Stimulated activated CD8-positive, alpha-beta memory T cell treated with anti-CD3 and anti-CD28 coated beads, Interleukin-2, amount 100 ng/mL, for 48 hours (primary cell): ENCODE results near the gene IL17B.

Source experiments
- DNase-seq, 2 donors: peaks; one replicate each; pipeline ENCODE4 v3.0.0-alpha.2; 2020; ENCODE audit warnings: low read depth in 2 of 2

IL17B gene

DNA sequence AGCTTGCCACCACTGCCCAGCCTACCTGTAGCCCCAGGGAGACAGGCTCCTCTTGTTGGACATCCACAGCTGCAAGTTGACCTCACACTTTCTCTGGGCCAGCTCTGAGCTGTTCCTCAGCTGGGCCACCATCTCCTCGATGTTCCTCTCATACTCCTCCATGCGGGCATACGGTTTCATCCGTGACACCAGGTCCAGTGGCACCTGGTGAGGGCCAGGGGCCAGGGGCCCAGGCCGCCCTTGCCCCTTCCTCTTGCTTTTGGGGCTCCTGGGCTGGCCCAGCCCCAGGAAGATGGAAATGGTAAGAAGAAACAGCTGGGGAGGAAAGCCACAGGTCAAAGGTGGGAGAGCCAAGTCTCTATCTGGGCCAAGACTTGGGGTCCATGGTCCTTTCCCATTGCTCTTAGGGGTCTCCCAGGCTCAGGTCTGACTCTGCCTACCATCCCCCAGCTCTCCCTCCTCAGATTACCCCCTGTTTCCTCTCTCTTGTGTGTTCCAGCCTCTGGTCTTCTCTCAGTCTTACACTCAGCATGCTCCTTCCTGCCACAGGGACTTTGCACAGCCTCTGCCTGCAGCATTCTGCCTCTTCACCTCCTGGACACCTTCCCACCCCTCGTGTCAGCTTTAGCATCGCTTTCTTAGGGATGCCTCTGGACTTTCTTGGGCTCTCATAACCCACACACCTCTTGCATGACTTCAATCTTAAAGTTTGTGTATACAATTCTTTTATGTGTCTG is 2.2 kb downstream of the IL17B start:
- no peak for DNase-seq

DNA sequence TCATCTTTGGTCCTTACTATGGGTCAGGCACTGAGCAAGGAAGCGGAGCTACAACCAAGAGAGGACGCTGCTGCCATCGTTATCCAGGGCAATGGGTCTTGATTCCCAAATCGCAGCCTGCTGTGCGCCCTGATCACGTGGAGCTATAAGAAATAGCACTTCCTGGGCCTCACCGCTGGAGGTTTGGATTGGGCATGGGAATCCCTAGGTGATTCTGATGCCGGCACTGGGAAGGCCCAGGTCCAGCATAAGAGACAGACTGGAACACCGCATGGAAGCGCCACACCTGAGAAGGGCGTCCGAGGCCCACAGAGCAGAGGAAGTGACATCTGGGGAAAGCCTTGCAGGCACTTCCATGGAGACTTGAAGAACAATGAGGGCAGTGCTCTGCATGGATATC is 3.0 kb downstream of the IL17B start:
- no peak for DNase-seq

DNA sequence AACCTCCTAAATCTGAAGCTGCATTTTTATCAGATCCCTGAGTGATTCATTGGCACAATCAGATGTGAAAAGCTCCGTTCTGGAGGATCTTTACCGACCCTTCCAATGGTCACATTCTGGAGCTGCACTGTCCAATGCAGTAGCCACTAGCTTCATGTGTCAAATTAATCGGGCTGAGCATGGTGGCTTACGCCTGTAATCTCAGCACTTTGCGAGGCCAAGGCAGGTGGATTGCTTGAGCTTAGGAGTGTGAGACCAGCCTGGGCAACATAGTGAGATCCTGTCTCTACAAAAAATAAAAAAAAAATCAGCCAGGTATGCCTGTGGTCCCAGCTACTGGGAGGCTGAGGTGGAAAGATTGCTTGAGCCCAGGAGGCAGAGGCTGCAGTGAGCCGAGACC is 3.7 kb downstream of the IL17B start:
- DNase-seq, result no peak

DNA sequence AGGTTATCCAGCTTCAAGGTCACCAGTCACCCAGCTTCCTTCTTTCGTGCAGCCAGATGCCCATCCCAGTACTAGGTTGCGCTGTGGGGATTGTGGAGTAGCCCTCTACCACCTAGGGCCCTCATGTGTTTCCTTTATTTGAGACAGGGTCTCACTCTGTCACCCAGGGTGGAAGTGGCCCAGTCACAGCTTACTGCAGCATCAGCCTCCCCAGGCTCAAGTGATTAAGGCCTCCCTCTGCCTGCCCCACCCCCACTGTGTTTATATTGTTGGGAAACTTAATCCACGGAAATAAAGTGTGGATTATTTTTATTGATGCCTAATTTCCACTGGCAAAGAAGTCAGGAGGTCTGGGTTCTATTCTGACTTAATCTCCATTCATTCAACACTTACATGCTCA is 4.3 kb downstream of the IL17B start:
- DNase-seq, result no peak

DNA sequence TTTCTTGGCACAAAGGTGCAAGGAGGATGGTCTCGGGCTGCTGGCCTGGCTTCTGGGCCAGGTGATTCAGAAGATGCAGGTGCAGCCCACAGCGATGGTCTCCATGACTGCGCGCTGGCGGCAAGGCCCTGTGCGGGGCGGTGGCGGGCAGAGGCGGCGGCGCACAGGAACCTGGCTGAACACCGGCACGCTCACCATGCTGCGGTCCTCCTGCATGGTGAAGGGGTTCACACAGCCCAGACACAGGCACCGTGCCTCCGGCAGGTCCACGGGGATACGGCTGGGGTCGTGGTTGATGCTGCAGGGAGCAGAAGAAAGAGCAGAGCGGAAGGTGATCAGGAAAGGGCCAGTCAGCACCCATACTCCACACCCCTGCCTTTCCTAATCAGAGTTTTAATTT is 4.8 kb downstream of the IL17B start:
- DNase-seq, result no peak

DNA sequence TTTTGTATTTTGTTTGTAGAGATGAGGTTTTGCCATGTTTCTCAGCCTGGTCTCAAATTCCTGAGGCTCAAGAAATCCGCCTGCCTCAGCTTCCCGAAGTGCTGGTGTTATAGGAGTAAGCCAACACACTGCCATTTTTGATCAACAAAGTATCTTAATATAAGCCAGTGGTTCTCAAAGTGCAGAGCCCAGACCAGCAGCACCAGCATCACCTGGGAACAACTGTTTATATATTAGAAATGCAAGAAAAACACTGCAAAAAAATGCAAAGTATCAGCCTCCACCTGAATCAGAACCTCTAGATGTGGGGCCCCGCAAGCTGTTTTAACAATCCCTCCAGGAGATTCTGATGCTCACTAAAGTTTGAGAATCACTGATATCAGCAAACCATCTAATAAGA is 6.2 kb downstream of the IL17B start:
- DNase-seq, result no peak

DNA sequence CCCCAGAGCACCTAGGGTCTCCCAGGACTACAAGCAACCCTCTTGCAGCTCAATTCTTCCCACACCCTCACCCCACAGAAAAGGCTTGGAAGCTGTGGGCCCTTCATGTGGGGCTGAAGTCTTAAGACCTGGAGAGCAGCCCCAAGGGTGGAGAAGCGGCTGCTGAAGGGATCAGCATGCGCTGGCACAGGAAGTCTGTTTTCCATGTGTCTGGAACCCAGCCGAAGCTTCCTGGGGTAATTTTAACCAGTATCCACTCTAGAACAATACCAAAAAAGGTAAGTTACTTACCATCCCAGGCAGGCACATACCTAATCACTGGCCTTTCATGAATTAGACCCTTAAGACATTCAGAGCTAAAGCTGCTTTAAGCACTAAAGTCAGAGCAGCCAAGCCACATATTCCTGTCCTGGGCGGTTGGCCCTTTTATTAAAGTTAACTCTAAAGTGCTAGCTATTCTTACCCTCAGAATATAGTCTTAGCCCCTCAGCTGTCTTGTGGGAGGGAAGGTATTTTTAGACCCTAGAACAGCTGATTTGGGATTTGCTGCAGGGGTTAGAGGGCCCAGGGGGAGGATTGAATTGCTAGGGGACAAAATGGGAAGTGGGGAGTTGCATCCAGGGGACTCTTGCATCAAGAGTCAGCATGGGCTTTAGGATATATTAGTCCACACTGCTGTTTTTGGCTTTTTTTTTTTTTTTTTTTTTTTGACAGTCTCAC is 6.9 kb downstream of the IL17B start:
- DNase-seq, result no peak

DNA sequence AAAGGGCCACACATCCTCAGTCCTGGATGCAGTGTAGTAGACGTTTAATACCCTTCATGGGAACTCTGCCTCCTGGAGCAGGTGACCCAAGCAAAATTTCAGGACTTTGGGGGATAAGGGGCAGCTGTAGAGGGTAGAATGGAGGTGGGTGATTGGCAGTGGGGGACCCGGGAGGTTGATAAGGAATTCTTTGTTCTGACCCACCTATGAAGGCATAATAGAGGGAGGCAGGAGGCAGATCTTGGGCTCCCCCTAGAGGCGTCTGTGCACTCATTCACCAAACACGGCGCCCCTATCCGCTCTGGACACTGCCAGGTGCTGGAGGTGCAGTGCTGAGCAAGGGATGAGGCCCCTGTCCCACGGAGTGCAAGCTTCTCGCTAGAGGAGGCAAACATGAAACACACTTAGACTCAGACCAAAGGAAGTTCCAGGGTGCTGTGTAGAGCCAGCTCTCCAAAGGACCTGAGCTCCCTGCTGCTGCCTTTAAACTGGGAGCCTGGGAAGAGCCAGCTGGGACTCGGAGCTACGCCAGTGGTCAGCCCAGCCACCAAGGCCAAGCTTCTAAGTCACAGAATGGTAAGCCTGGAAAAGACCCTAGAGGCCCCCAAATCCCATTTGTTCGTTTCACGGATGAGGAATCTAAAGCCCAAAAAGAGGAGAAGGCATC is 7.7 kb downstream of the IL17B start:
- peak; percentile 39 to 45 for DNase-seq

DNA sequence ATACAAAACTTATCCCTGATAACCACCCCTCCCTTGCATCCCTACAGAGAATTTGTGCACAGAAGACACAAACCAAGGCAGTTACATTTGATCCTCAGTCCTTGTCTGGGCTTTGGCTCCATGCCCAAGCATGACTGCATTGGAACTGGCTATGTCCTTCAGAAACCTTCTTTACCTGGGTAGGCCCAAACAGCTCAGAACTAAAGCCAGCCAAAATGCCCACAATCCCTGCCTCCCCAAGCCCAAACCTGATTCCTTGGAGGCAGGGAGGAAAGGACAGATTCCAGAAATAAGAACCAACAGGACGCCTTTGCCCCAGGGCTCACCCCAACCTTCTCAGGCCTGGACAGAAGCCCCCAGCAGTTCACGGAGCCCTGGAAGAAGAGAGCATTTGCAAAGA is 8.2 kb downstream of the IL17B start:
- no peak for DNase-seq

DNA sequence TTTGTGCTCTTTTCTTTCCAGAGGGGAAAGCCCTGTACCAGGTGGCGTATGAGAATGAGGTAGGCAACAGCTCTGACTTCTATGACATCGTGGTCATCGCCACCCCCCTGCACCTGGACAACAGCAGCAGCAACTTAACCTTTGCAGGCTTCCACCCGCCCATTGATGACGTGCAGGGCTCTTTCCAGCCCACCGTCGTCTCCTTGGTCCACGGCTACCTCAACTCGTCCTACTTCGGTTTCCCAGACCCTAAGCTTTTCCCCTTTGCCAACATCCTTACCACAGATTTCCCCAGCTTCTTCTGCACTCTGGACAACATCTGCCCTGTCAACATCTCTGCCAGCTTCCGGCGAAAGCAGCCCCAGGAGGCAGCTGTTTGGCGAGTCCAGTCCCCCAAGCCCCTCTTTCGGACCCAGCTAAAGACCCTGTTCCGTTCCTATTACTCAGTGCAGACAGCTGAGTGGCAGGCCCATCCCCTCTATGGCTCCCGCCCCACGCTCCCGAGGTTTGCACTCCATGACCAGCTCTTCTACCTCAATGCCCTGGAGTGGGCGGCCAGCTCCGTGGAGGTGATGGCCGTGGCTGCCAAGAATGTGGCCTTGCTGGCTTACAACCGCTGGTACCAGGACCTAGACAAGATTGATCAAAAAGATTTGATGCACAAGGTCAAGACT is 11.0 kb downstream of the IL17B start:
- no peak for DNase-seq

DNA sequence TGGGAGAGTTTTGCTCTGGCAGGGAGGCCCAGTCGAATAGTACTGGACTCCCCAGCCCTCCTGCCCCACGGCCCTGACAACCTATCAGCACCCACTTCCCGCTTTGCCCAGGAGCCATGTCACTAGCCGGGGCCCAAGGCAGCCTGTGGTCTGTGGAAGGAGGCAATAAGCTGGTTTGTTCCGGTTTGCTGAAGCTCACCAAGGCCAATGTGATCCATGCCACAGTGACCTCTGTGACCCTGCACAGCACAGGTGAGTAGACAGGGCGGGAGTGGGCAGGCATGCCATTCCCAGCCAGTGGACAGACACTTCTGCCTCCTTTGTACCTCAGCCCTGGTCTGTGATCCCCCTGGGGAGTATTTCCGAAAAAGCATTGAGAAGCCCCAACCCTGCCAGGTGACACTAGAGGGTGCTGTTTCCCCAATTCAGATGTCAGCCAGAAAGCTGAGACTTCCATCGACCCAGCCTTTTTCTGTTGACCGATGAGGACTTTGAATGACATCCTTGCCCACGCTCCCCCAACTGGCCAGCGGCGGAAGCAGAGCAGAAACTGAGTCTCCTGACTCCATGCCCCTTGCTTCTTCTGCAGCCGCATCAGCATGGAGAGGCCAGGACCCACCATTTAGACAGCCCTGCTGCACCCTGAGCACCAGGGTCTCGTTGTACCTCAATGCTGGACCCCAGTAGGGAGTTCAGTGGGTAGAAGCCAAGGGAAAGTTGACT is 11.7 kb downstream of the IL17B start:
- DNase-seq, result peak; percentile 22 to 33

DNA sequence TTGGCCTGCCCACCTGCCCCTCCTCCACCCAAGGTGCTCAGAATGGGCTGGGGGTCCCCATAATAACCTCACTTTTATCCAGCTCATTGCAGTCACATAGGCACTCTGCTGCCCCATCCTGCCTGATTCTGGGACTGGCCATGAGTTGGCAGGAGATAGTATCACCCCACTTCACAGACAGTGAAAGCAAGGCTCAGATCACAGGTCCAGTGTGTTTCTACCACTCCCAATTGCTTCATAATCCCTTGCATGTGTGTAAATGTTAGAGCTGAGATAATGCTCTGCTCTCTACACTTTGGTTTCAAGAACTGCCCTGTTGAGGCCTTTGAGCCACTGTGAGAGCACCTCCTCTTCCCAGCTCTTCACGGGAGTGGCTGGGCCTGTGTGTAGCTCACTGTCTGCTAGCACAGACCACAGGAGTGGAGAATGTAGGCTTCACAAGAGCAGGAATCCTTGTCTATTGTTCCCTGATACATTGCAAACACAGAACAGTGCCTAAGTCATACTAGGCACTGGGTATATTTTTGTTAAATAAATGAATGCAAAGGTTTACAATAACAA is 12.8 kb downstream of the IL17B start:
- no peak for DNase-seq

DNA sequence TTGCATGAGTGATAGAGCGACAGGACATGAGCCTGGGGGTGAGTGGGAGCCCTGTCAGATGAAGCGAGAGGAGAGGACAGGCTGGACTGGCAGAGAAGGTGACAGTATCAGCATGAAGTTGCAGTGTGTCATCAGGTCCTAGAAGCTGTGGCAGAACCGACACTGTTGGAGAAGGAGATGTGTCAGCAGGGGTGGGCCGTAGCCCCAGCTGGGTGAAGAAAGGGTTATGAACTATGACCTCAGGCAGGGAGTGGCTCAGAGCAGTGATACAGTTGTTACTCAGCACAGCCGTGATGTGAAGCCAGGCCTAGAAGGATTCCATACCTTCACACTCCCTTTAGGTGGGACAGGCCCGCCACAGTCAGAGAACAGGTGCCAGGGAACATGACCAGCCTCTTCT is 13.7 kb downstream of the IL17B start:
- DNase-seq, result no peak

DNA sequence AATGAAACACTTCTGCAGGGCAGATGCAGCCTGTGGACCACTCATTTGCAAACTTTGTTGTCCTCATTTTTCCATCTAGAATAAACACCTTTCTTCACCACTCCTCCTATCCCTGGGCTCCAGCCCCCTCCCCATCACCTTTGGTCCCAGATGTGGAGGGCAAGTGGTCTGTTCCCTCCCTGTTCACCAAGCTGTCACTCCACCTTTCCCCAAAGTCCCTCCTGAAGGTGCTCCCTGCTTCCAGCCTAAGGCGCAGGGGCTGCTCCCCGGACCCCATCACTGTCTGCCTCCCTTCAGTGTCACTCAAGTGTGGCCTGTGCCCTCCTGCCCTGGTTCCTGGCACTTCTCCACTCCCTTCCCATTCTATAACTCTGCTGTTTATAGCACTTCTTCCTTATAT is 14.4 kb downstream of the IL17B start:
- no peak for DNase-seq

DNA sequence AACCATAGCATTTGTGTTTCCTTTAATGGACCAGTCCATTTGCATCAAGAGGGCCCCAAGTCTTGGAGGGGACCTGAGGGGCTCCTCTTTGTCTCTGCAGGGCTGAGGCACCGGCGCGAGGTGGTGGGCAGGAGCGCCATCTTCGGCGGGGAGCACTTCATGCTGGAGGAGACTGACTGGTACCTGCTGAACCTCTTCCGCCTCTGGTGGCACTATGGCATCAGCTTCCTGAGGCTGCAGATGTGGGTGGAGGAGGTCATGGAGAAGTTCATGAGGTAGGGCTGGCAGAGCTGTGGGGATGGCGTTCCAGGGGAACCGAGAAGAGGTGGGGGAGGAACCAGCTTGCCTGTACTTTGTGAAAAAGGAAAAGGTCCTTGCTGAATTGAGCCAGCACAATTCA is 15.2 kb downstream of the IL17B start:
- no peak for DNase-seq

DNA sequence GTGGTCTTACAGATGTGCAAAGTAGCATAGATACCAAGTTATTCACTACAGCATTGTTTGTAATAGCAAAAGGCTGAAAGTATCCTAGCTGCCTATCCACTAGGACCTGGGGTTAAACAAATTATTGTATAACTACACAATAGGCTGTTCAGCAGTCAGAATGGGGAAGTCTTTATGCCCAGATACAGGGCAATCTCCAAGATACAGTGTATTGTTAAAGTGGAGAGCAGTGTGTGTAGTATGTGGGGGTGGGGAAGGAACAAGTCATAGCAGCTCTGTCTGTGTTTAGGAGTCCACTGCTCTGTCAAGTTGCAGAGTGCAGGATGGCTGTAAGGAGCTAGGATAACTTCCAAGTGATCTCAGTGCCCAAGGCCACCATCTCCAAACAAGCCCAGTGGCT is 15.7 kb downstream of the IL17B start:
- DNase-seq, result no peak

DNA sequence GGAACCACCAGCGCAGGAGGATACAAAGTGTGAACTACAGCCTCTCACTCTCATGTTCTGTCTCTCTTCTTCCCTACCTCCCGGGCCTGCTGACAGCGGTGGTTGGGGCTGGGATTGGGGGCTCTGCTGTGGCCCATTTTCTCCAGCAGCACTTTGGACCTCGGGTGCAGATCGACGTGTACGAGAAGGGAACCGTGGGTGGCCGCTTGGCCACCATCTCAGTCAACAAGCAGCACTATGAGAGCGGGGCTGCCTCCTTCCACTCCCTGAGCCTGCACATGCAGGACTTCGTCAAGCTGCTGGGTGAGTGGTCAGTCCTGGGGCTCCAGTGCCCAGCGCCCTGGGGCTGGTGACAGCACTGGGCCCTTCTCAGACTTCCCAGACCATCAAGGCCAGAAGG is 16.6 kb downstream of the IL17B start:
- DNase-seq, result no peak

DNA sequence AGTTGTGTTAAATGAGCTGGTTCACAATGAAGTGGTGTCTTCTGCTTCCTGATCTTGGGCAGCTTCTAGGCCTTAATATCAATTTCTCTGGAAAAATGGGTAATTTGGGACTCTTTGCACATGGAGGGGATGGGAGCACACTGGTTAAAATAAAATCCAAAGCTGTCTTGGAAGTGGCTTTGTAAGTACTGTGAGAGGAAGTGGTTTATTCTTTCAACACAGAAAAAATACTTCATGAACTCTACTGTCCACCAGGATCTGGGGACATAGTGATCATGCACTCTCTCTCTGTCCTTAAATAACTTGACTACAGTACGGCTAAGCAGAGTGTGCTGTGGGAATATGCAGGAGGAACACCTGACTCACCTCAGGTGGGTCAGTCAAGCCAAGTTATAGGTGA is 18.8 kb downstream of the IL17B start:
- no peak for DNase-seq

DNA sequence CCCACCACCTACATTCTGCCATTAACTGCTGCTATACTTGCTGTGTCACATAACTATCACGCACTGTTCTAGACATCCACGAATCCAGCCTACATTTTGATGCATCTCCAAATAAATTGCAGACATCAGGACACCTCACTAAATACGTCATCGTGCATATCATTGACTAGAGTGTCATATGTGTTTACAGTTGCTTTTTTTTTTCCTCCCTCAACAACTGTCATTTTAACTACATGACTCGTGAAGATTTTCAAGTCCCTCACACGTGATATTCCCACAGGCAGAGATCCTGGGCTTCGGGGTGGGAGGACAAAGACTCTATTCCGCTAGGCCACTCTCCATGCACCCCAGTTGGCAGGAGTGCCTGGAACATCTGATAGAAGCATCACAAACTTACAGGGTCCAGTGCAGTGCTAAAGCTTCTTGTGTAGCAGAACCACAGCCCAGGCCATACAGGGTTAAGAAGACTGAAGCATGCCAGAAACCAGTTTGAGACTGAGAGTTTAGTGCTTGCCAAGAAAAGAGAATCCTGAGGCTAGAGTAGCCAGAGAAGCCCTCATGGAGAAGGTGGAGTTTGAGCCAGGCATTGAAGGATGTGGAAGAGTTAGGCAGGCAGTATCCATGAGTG is 20.1 kb downstream of the IL17B start:
- no peak for DNase-seq

DNA sequence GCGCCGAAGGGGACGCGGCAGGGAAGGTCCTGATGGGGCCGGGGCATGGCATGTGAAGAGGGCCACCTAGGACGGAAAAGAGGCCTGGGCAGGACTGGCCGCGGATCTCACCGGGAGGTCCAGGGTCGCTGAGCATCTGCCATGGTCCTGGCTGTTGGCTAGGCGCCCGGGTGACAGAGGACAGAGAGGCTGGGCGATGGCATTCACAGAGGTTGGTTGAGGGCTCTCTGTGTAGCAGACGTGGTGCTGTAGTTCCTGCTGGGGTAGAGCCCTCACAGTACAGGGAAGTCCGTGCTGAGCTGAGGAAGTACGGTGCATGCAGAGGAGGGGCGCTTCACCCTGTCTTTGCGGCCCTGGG is 20.8 kb downstream of the IL17B start:
- DNase-seq, result no peak
